ENCODE data around the gene LECT2.

Gene LECT2

DNA sequence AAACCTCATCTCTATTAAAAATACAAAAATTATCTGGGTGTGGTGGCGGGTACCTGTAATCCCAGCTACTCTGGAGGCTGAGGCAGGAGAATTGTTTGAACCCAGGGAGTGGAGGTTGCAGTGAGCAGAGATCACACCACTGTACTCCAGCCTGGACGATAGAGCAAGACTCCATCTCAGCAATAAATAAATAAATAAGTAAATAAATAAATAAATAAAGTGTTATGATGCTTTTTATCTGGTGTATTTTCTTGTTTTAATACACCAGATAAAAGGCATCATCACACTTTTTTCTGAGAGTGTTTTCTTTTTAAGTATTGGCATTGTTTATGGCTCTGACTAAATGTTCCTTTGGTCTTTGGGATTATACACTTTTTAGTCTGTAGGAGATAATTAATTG, 24.2 kb upstream of the LECT2 start:
- no peak for DNase-seq (ENCODE audit: low read depth, low spot score)

DNA sequence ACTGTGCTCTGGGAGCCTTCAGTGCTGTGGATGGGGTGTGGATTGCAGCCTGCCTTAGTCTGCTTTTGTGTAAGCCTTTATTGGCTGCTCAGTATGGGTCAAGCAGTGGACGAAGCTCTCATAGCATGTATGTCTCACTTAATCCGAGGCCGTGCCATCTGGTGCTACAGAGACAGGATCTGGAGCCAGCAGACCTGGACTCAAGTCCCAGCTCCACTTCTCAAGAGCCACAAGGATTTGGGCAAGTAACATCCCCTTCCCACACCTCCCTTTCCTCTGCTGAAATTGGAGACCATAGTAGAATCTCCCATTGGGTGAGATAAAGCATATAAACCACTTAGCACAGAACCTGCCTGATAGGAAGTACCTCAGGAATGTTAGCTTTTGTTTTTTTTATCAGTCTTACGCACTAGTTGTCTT, 23.4 kb upstream of the LECT2 start:
- no peak for DNase-seq (ENCODE audit: low read depth, low spot score)

DNA sequence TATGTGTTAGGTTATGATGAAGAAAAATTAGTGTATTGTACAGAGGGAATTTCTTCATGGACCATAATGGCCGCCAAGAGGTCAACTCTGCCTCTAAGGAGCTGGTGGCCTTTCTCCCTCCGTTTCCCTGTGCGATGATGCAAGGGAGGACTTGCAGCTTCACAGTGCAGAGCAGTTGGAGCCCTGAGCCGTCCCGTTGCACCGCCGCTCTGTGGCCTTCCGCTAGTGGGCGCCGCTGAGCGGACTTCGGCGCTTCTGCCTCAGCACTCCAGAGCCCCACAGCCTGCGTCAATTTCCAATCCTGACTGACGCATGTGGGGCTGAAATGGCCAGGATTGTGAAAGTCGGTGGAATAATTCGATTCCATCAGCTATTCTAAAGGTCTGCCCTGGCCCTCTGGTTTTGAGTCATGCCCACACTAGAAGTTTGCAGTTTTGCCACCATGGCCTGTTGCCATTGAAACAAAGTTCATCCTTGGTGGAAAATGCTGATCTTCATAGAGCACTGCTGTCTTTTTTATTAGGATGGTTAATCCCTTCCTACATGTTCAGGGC, 22.7 kb upstream of the LECT2 start:
- peak; percentile 47 for DNase-seq (ENCODE audit: low read depth, low spot score)

GRCh38 chr5:135976216-135976615, 21.4 kb upstream of the LECT2 start:
- no peak for DNase-seq (ENCODE audit: low read depth, low spot score)

DNA sequence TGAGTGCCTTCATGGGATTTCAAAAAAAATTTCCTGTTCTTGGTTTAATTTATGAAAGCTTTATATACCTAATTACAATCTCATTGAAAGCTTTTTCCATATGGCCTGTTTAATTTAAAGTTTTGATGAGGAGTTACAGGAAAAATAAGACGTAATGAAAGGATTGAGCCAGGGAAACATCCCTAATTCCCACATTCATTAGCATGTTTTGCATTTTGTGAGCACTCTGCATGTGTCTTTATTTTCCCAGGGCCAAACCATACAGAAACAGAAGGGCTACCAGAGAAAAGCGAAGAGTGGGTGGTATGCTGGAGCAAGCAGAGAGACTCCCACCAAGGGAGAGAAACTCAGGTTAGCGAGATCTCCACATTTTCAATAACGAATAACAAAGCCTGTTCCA, 20.3 kb upstream of the LECT2 start:
- DNase-seq (ENCODE audit: low read depth, low spot score), result no peak

GRCh38 chr5:135974021-135974600, 19.3 kb upstream of the LECT2 start:
- no peak for DNase-seq (ENCODE audit: low read depth, low spot score)

DNA sequence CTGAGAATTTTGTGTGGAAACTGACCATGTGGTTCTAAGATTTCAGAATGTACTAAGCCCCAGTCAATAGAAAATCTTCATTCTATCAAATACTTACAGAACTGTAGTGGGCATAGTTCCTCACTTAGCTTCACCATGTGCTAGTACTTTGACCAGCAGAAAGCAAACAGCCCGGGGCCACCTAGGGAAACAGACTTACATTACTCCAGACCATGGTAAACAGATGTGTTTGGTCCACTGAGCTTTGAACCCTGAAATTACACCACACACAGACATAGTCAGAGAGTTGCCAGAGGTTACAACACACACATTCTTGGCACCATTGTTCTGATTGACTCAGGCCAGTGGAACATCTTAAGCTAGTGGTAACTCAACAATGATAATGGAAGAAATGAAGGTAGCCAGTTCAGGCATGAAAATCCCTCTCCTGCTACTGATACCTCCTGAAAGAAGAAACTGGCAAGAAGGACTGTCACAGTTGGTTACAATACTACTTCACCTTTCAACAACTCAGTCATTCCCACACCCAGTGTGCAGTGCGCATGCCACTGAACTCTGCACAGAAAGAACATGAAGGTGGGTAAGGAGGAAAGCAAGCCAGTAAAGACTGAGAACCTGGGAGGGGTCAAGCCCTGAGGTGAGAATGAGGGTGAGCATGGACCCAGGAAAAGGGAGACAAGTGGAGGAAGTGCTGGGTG, 18.7 kb upstream of the LECT2 start:
- DNase-seq (ENCODE audit: low read depth, low spot score), result no peak

- no peak for DNase-seq (ENCODE audit: low read depth, low spot score)
Observed at GRCh38 chr5:135971701-135972100, 16.9 kb upstream of the LECT2 start.

- no peak for DNase-seq (ENCODE audit: low read depth, low spot score)
Observed at GRCh38 chr5:135966790-135967189, 12.0 kb upstream of the LECT2 start.

GRCh38 chr5:135966165-135966564, 11.4 kb upstream of the LECT2 start:
- DNase-seq (ENCODE audit: low read depth, low spot score), result no peak

- no peak for DNase-seq (ENCODE audit: low read depth, low spot score)
Observed at GRCh38 chr5:135965504-135965903, 10.7 kb upstream of the LECT2 start.

GRCh38 chr5:135964670-135965320, 10.0 kb upstream of the LECT2 start:
- no peak for DNase-seq (ENCODE audit: low read depth, low spot score)

DNA sequence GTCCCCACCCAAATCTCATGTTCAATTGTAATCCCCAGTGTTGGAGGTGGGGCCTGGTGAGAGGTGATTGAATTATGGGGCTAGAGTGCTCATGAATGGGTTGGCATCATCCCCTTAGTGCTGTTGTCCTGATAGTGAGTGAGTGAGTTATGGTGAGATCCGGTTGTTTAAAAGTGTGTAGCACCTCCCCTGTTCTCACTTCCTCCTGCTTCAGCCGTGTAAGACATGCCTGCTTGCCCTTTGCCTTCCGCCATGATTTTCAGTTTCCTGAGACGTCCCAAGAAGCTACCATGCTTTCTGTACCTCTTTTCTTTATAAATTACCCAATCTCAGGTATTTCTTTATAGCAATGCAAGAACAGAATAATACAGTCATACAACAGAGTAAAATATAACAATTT, 742 bp upstream of the LECT2 start:
- DNase-seq (ENCODE audit: low read depth, low spot score), result no peak

DNA sequence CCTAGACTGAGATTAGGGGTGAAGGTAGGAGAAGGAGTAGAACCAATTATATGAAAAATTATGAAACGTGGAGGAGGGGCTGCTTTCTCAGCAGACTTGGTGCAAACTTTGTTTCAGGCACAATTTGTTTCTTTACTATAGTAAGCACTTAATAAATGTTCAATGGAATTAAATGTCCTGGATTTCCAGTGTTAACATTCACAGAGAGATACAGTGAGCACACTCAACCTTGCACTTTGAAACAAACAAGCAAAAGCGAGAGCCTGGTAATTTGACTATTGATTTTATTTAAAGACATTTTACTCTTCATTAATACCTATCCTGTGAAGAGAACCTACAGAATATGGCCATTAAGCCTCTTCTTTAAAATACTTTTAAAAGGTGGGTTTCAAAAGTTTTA, 933 bp downstream of the LECT2 start:
- DNase-seq (ENCODE audit: low read depth, low spot score), result no peak

DNA sequence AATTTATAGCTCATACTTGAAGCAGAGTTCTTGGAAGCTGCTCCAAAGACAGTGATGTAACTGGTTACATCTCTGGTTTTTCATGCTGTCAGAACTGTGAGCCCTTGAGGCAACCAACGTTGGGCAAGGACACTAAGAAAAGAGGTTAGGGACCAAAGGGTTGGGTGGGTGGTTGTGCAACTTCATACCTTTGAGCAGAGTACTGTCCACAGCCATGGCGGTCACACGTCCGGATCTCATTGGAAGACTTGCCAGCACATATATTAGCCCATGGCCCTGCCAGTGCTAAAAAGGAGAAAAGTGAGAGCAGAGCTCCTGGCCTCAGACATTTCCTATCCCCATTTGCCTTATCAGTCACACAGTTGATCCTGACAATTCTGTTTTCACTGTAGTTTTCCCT, 2.1 kb downstream of the LECT2 start:
- no peak for DNase-seq (ENCODE audit: low read depth, low spot score)

- no peak for DNase-seq (ENCODE audit: low read depth, low spot score)
Observed at GRCh38 chr5:135951807-135952206, 3.0 kb downstream of the LECT2 start.

GRCh38 chr5:135951257-135951656, 3.5 kb downstream of the LECT2 start:
- no peak for DNase-seq (ENCODE audit: low read depth, low spot score)

DNA sequence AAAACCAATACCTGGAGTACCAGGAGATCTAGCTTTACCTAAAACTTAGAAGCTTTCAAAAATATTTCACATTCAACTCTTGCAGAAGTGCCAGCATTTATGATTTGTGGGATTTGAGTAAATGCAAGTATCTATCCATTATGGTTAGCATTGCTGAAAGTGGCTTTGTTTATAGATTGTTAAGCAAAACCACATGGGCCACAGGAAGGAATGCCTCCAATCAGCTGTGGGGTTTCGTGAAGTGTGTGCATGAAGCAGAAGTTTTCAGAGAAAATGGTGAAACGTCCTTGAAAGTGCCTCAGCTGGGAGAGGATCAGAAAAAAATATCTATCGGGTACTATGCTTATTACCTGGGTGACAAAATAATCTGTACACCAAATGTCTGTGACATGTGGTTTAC, 4.2 kb downstream of the LECT2 start:
- no peak for DNase-seq (ENCODE audit: low read depth, low spot score)

- peak; percentile 28 for DNase-seq (ENCODE audit: low read depth, low spot score)
Observed at GRCh38 chr5:135944967-135945560, 9.7 kb downstream of the LECT2 start.

GRCh38 chr5:135944564-135944963, 10.2 kb downstream of the LECT2 start:
- no peak for DNase-seq (ENCODE audit: low read depth, low spot score)

- DNase-seq (ENCODE audit: low read depth, low spot score), result no peak
Observed at GRCh38 chr5:135942202-135942771, 12.5 kb downstream of the LECT2 start.

- DNase-seq (ENCODE audit: low read depth, low spot score), result no peak
Observed at GRCh38 chr5:135941711-135942110, 13.1 kb downstream of the LECT2 start.

Data from iPS DF 19.7 (cell line).